ENCODE results near the gene GGNBP2. TPM values are rescaled to one million over a fixed set of nuclear protein-coding genes. Genes with fewer than 3 reads are reported as not detected.
A peak's percentile ranks its signal among the peaks of the same experiment; 100 is the strongest.
"Not testable (repeated sequence)": the region's sequence is repeated elsewhere in the genome, so short reads cannot be mapped to it uniquely, and the experiment has no call there.

The GGNBP2 gene
- total and polyA plus RNA-seq, 3 experiments from 2014 or later: 63.3 to 67.0 (median 65.1) TPM

DNA sequence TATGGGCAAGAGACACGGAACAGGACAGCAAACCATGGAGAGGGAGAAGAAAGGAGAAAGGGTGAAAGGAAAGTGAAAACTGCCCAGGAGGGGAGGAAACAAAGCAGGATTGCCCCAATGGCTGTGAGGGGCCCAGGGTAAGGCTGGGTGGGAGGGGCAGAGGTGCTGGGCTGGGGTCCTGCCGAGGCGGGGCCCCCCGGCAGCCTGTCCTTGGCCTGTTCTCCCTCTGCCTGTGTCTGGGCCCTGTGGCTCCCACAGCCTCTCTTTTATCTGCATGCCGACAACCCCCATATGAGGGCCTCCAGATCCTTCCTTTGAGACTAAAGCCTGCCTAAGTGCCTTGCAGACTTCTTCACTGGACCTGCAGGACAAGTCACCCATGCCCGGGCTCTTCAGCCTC, 42.8 kb upstream of the GGNBP2 start:
- Histone ChIP-seq H3K4me1 (ENCODE audit: insufficient read depth, low read length) (no peaks in the 10 kb centered on the region), H3K27me3 (ENCODE audit: insufficient read depth, low read length, poor library complexity, severe bottlenecking) (no peaks in the 10 kb centered on the region), H3K9me3 (ENCODE audit: low read length) (no peaks in the 10 kb centered on the region), H3K4me3 (ENCODE audit: low read length) (no peak overlapping the region), H3K27ac (ENCODE audit: low read depth, low read length) (no peak overlapping the region), H3K36me3 (ENCODE audit: insufficient read depth, low read length) (peaks cover 19% of the 10 kb centered on the region)
- ChIA-PET POLR2A (no interaction called here), CTCF (interaction anchor here (2.1 kb wide), 1 partner anchor 19 kb away, joined by 5 read pairs; no protein-coding TSS in a partner anchor)
- Mint-ChIP-seq H3K4me3 (no peak overlapping the region), H3K27ac (peak overlapping the region in 4 of 8 donors; percentile 40 to 85 (median 76)), H3K36me3 (peaks cover 0 to 68% (median 18%) of the 10 kb centered on the region in 3 donors), H3K27me3 (no peaks in the 10 kb centered on the region), H3K9me3 (no peaks in the 10 kb centered on the region), H3K4me1 (no peaks in the 10 kb centered on the region)
- no peak for DNase-seq

DNA sequence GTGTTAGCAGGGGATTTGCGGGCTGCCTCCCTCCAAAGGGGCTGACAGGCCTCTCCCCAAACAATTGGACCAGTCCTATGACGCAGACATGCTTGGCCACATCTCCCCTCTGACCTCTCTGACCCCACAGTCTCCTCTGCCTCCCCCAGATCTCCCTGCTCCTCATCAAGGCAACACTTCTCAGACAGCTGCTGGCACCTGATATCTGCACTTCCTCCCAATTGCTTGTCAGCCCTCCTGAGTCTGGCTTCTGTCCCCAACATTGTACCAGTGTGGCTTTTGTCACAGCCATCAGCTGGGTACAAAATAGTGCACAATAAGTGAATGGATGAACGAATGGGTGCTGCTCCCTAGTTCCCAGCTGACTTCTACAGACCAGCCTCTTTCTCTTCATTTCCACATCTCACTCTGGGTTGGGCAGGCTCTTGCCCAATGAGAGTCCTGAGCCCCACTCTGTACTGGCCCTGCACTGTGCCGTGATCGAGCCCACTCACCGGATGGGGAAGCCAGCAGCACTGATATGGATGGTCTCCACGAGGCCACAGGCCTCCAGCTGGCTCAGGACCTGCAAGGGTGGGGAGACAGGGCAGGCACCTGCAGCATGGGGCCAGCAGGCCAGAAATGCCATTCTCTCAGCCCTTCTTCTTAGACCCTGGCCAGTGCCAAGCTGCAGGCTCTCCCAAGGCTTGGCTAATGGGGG, 41.1 kb upstream of the GGNBP2 start:
- DNase-seq: no peak
- Histone ChIP-seq H3K36me3 (ENCODE audit: insufficient read depth, low read length) (peaks cover 10% of the 10 kb centered on the region), H3K9me3 (ENCODE audit: low read length) (no peaks in the 10 kb centered on the region), H3K4me3 (ENCODE audit: low read length) (no peak overlapping the region), H3K4me1 (ENCODE audit: insufficient read depth, low read length) (no peaks in the 10 kb centered on the region), H3K27me3 (ENCODE audit: insufficient read depth, low read length, poor library complexity, severe bottlenecking) (no peaks in the 10 kb centered on the region), H3K27ac (ENCODE audit: low read depth, low read length) (no peak overlapping the region)
- ChIA-PET CTCF (no interaction called here), POLR2A (no interaction called here)
- no peaks in the 10 kb centered on the region for H3K27me3 Mint-ChIP-seq
- H3K36me3 Mint-ChIP-seq: peaks cover 0 to 64% (median 20%) of the 10 kb centered on the region in 3 donors
- H3K4me1 Mint-ChIP-seq: no peaks in the 10 kb centered on the region
- no peak overlapping the region for H3K4me3 Mint-ChIP-seq
- H3K27ac Mint-ChIP-seq: peak overlapping the region in 5 of 8 donors; percentile 27 to 76 (median 50)
- H3K9me3 Mint-ChIP-seq: no peaks in the 10 kb centered on the region

DNA sequence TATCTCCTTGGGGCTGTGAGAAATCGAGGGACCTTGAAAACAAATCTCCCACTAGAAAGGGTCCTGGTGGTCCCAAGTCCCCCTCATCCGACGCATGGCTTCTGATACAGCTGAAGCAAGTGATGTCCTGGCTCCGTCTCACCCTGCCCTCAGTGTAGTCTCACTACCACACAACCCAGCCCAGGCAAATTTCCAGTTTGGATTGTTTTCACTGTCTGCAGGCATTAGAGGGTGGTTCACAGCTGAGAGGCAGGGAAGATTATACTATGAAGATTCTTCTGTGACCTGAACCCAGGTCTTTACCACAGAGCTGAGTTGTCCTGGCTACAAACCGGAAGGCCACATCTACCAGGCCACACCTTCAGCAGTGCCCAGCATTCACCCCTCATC, 40.6 kb upstream of the GGNBP2 start:
- CTCF ChIA-PET: no interaction called here
- H3K4me3 Mint-ChIP-seq: no peak overlapping the region
- H3K36me3 Mint-ChIP-seq: peaks cover 0 to 63% (median 20%) of the 10 kb centered on the region in 3 donors
- no peaks in the 10 kb centered on the region for H3K9me3 Mint-ChIP-seq
- peak overlapping the region in 3 of 8 donors; percentile 17 to 43 (median 35) for H3K27ac Mint-ChIP-seq
- Histone ChIP-seq H3K4me3 (ENCODE audit: low read length) (no peak overlapping the region), H3K27me3 (ENCODE audit: insufficient read depth, low read length, poor library complexity, severe bottlenecking) (no peaks in the 10 kb centered on the region), H3K4me1 (ENCODE audit: insufficient read depth, low read length) (no peaks in the 10 kb centered on the region), H3K9me3 (ENCODE audit: low read length) (no peaks in the 10 kb centered on the region), H3K27ac (ENCODE audit: low read depth, low read length) (no peak overlapping the region), H3K36me3 (ENCODE audit: insufficient read depth, low read length) (peaks cover 4% of the 10 kb centered on the region)
- H3K4me1 Mint-ChIP-seq: no peaks in the 10 kb centered on the region
- DNase-seq: no peak
- no peaks in the 10 kb centered on the region for H3K27me3 Mint-ChIP-seq
- POLR2A ChIA-PET: no interaction called here

DNA sequence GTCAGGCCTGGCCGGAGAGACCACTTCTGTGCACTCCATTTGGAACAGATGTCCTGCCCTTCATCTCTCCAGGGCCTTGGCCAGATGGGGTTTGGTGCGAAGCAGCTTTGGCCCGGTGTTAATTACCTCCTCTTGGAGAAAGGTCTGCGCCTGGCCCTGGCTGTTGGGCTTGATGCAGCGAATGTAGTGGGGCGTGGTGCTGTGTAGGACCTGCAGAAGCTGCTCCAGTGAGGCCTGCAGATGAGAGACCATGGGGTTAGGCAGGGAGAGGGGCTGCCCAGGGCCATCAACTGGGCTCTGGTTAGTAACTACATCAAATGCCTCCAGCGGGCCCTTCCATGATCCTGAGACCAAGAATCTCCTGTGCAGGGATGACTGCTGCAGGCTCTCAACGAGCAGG, 39.5 kb upstream of the GGNBP2 start:
- H3K4me3 Mint-ChIP-seq: no peak overlapping the region
- H3K9me3 Mint-ChIP-seq: no peaks in the 10 kb centered on the region
- ChIA-PET POLR2A (no interaction called here), CTCF (no interaction called here)
- no peaks in the 10 kb centered on the region for H3K4me1 Mint-ChIP-seq
- Histone ChIP-seq H3K27ac (ENCODE audit: low read depth, low read length) (no peak overlapping the region), H3K4me3 (ENCODE audit: low read length) (no peak overlapping the region), H3K9me3 (ENCODE audit: low read length) (no peaks in the 10 kb centered on the region), H3K27me3 (ENCODE audit: insufficient read depth, low read length, poor library complexity, severe bottlenecking) (no peaks in the 10 kb centered on the region), H3K36me3 (ENCODE audit: insufficient read depth, low read length) (peaks cover 4% of the 10 kb centered on the region), H3K4me1 (ENCODE audit: insufficient read depth, low read length) (no peaks in the 10 kb centered on the region)
- no peak for DNase-seq
- H3K36me3 Mint-ChIP-seq: peaks cover 0 to 66% (median 20%) of the 10 kb centered on the region in 3 donors
- H3K27ac Mint-ChIP-seq: peak overlapping the region in 2 of 8 donors; percentile 38 to 92
- no peaks in the 10 kb centered on the region for H3K27me3 Mint-ChIP-seq

DNA sequence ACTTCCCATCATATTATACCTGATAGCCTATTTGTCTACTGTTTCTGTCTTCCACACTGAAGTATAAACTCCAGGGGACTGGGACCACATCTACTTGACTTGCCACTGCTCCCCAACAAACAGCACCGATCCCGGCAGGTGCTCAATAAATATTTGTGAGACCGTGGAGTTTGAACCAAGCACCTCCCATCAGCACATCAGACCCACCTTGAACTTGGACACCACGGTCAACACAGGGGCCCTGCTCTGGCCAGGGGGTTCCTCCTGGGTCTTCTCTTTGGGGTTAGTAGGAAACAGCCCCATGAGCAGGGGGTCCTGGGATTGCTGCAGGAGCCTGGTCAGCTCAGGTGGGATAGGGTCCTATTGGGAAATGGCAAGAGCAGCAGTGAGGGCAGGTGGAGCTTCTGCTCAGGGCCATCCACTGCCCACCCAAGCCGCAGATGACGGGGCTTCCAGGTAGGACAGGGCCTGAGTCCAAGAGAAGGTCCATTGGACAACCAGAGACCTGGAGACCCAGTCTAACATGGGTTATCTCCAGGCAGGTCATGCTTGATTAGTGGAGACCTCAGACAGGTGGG, 38.4 kb upstream of the GGNBP2 start:
- Histone ChIP-seq H3K27ac (ENCODE audit: low read depth, low read length) (no peak overlapping the region), H3K4me3 (ENCODE audit: low read length) (no peak overlapping the region), H3K9me3 (ENCODE audit: low read length) (no peaks in the 10 kb centered on the region), H3K27me3 (ENCODE audit: insufficient read depth, low read length, poor library complexity, severe bottlenecking) (no peaks in the 10 kb centered on the region), H3K4me1 (ENCODE audit: insufficient read depth, low read length) (no peaks in the 10 kb centered on the region), H3K36me3 (ENCODE audit: insufficient read depth, low read length) (peaks cover 4% of the 10 kb centered on the region)
- no peak overlapping the region for H3K4me3 Mint-ChIP-seq
- CTCF ChIA-PET: no interaction called here
- H3K4me1 Mint-ChIP-seq: no peaks in the 10 kb centered on the region
- no peaks in the 10 kb centered on the region for H3K9me3 Mint-ChIP-seq
- POLR2A ChIA-PET: no interaction called here
- no peak for DNase-seq
- no peaks in the 10 kb centered on the region for H3K27me3 Mint-ChIP-seq
- peak overlapping the region in 1 of 8 donors; percentile 57 for H3K27ac Mint-ChIP-seq
- peaks cover 0 to 73% (median 27%) of the 10 kb centered on the region in 3 donors for H3K36me3 Mint-ChIP-seq

DNA sequence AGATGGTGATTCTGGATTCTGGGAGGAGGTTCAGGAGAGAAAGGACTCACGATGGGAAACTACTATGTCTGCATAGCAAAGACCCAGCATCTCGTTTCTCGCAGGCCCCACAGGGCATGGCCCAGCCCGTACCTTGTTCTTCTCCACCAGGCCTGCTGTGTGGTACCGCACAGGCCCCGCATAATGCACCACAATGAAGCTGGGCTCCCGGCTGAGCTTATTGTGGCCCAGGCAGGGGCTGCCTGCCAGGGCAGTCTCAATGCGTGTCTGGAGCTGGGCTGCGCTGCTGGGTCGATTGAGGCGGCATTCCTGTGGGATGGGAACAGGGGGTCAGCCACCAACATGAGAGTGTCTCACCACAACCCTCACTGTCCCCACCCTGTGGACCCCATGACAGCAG, 37.9 kb upstream of the GGNBP2 start:
- no peak overlapping the region for H3K27ac Mint-ChIP-seq

DNA sequence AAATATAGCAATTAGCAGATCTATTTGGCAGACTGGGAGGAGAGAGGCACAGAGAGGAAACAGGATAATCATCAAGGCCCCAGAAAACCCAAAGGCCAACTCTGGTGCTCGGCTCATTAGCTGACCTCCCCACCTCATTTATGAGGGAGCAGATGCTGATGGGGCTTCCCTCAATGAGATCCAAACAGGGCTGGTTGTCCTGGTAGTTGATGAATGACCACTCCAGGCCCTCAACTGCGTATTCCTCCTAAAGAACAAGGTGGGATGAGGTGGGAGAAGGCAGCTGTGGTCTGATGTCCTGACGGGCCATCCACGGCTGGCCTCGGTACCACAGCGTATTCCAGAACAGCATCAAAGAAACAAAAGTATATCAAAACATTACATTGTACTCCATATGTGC, 37.5 kb upstream of the GGNBP2 start:
- H3K4me1 ChIP-seq (ENCODE audit: insufficient read depth, low read length): no peaks in the 10 kb centered on the region
- H3K9me3 ChIP-seq (ENCODE audit: low read length): no peaks in the 10 kb centered on the region
- H3K4me1 Mint-ChIP-seq: no peaks in the 10 kb centered on the region
- no peak overlapping the region for H3K27ac ChIP-seq (ENCODE audit: low read depth, low read length)
- no peaks in the 10 kb centered on the region for H3K27me3 ChIP-seq (ENCODE audit: insufficient read depth, low read length, poor library complexity, severe bottlenecking)
- H3K27me3 Mint-ChIP-seq: no peaks in the 10 kb centered on the region
- peaks cover 0 to 72% (median 26%) of the 10 kb centered on the region in 3 donors for H3K36me3 Mint-ChIP-seq
- CTCF ChIA-PET: interaction anchor here (0.6 to 1.2 kb wide), 2 partner anchors 9 to 27 kb away, joined by 3 read pairs; no protein-coding TSS in a partner anchor
- peaks cover 4% of the 10 kb centered on the region for H3K36me3 ChIP-seq (ENCODE audit: insufficient read depth, low read length)
- H3K27ac Mint-ChIP-seq: no peak overlapping the region
- no peaks in the 10 kb centered on the region for H3K9me3 Mint-ChIP-seq
- H3K4me3 ChIP-seq (ENCODE audit: low read length): no peak overlapping the region
- POLR2A ChIA-PET: no interaction called here
- H3K4me3 Mint-ChIP-seq: no peak overlapping the region
- no peak for DNase-seq

More for the DNA sequence above, 37.9 kb upstream of the GGNBP2 start:
- no peaks in the 10 kb centered on the region for H3K9me3 Mint-ChIP-seq
- Histone ChIP-seq H3K4me3 (ENCODE audit: low read length) (no peak overlapping the region), H3K27me3 (ENCODE audit: insufficient read depth, low read length, poor library complexity, severe bottlenecking) (no peaks in the 10 kb centered on the region), H3K9me3 (ENCODE audit: low read length) (no peaks in the 10 kb centered on the region), H3K4me1 (ENCODE audit: insufficient read depth, low read length) (no peaks in the 10 kb centered on the region), H3K36me3 (ENCODE audit: insufficient read depth, low read length) (peaks cover 4% of the 10 kb centered on the region), H3K27ac (ENCODE audit: low read depth, low read length) (no peak overlapping the region)
- H3K27me3 Mint-ChIP-seq: no peaks in the 10 kb centered on the region
- DNase-seq: no peak
- H3K4me1 Mint-ChIP-seq: no peaks in the 10 kb centered on the region
- ChIA-PET CTCF (interaction anchor here (0.6 to 1.2 kb wide), 2 partner anchors 8 to 27 kb away, joined by 3 read pairs; no protein-coding TSS in a partner anchor), POLR2A (no interaction called here)
- H3K36me3 Mint-ChIP-seq: peaks cover 0 to 73% (median 27%) of the 10 kb centered on the region in 3 donors
- H3K4me3 Mint-ChIP-seq: no peak overlapping the region

DNA sequence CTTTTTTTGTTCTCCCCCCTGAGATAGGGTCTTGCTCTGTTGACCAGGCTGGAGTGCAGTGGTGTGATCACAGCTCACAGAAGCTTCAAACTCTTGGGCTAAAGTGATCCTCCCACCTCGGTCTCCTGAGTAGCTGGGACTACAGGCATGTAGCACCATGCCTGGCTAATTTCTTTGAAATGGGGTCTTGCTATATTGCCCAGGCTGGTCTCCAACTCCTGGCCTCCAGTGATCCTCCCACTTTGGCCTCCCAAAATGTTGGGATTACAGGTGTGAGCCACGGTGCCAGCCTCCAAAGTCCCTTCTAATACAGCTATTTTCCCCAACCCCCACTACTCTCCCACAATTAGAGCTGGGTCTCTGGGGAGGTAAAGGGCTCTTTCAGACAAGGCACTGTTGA, 36.3 kb upstream of the GGNBP2 start:
- H3K4me1 Mint-ChIP-seq; POLR2A ChIA-PET; H3K9me3 Mint-ChIP-seq; H3K36me3 ChIP-seq (ENCODE audit: insufficient read depth, low read length); H3K4me1 ChIP-seq (ENCODE audit: insufficient read depth, low read length); H3K4me3 Mint-ChIP-seq; H3K27ac ChIP-seq (ENCODE audit: low read depth, low read length); H3K27me3 Mint-ChIP-seq; H3K4me3 ChIP-seq (ENCODE audit: low read length); H3K27me3 ChIP-seq (ENCODE audit: insufficient read depth, low read length, poor library complexity, severe bottlenecking); DNase-seq; H3K27ac Mint-ChIP-seq; CTCF ChIA-PET; H3K9me3 ChIP-seq (ENCODE audit: low read length): not testable (repeated sequence)
- peaks cover 0 to 71% (median 26%) of the 10 kb centered on the region in 3 donors for H3K36me3 Mint-ChIP-seq
